ENCODE data around the gene CCM2. TPM values are rescaled to one million over a fixed set of nuclear protein-coding genes. Genes with fewer than 3 reads are reported as not detected.

The CCM2 gene
- polyA plus RNA-seq (2012; ENCODE audit: missing spikeins): 37.2 TPM

- FAIRE-seq (no peak), DNase-seq (ENCODE audit: insufficient read length) (no peak)
- TF ChIP-seq POLR2AphosphoS5 (IDR thresholded peaks at IDR 0.05; ENCODE audit: low read depth, low read length): no peak
- no peak; the same call in 1 of the 2 replicates for TF ChIP-seq POLR2A (IDR thresholded peaks at IDR 0.05; ENCODE audit: low read depth, low read length)
- no peak for TF ChIP-seq TAF1 (IDR thresholded peaks at IDR 0.05; ENCODE audit: borderline replicate concordance, low read depth, low read length)
Measured at GRCh38 chr7:45000093-45001032, at the start of gene CCM2. TSS of gene CCM2 (plus strand) at chr7:45000201. CDS start at chr7:45000334, 133 bp downstream.

GRCh38 chr7:44953156-44953555, 46.8 kb upstream of the CCM2 start:
- TF ChIP-seq POLR2A (IDR thresholded peaks at IDR 0.05; ENCODE audit: low read depth, low read length) (no peak), POLR2AphosphoS5 (IDR thresholded peaks at IDR 0.05; ENCODE audit: low read depth, low read length) (no peak), TAF1 (IDR thresholded peaks at IDR 0.05; ENCODE audit: borderline replicate concordance, low read depth, low read length) (no peak)
- no peak for FAIRE-seq
- no peak for DNase-seq (ENCODE audit: insufficient read length)

- FAIRE-seq: no peak
Measured at GRCh38 chr7:44955733-44956132, 44.3 kb upstream of the CCM2 start.

GRCh38 chr7:44956157-44956766, 43.7 kb upstream of the CCM2 start:
- no peak for DNase-seq (ENCODE audit: insufficient read length)
- TF ChIP-seq TAF1 (IDR thresholded peaks at IDR 0.05; ENCODE audit: borderline replicate concordance, low read depth, low read length) (no peak), POLR2AphosphoS5 (IDR thresholded peaks at IDR 0.05; ENCODE audit: low read depth, low read length) (peak; percentile 24; the same call in 1 of the 2 replicates)
- no peak for FAIRE-seq

More at GRCh38 chr7:44955733-44956132, 44.3 kb upstream of the CCM2 start:
- no peak for DNase-seq (ENCODE audit: insufficient read length)
- no peak for TF ChIP-seq POLR2AphosphoS5 (IDR thresholded peaks at IDR 0.05; ENCODE audit: low read depth, low read length)
- TF ChIP-seq POLR2A (IDR thresholded peaks at IDR 0.05; ENCODE audit: low read depth, low read length): no peak
- TF ChIP-seq TAF1 (IDR thresholded peaks at IDR 0.05; ENCODE audit: borderline replicate concordance, low read depth, low read length): no peak

- FAIRE-seq (peak; percentile 61), DNase-seq (ENCODE audit: insufficient read length) (no peak)
- no peak for TF ChIP-seq POLR2A (IDR thresholded peaks at IDR 0.05; ENCODE audit: low read depth, low read length)
- TF ChIP-seq POLR2AphosphoS5 (IDR thresholded peaks at IDR 0.05; ENCODE audit: low read depth, low read length): no peak
- TF ChIP-seq TAF1 (IDR thresholded peaks at IDR 0.05; ENCODE audit: borderline replicate concordance, low read depth, low read length): no peak
Measured at GRCh38 chr7:44958645-44959344, 41.2 kb upstream of the CCM2 start.

- peak; percentile 36 for FAIRE-seq
- DNase-seq (ENCODE audit: insufficient read length): no peak
- TF ChIP-seq TAF1 (IDR thresholded peaks at IDR 0.05; ENCODE audit: borderline replicate concordance, low read depth, low read length) (no peak), POLR2A (IDR thresholded peaks at IDR 0.05; ENCODE audit: low read depth, low read length) (peak; percentile 68), POLR2AphosphoS5 (IDR thresholded peaks at IDR 0.05; ENCODE audit: low read depth, low read length) (peak; percentile 90)
Measured at GRCh38 chr7:44959433-44959951, 40.5 kb upstream of the CCM2 start.

- FAIRE-seq: no peak
- no peak for TF ChIP-seq POLR2A (IDR thresholded peaks at IDR 0.05; ENCODE audit: low read depth, low read length)
- no peak for TF ChIP-seq POLR2AphosphoS5 (IDR thresholded peaks at IDR 0.05; ENCODE audit: low read depth, low read length)
- no peak for TF ChIP-seq TAF1 (IDR thresholded peaks at IDR 0.05; ENCODE audit: borderline replicate concordance, low read depth, low read length)
- DNase-seq (ENCODE audit: insufficient read length): no peak
Measured at GRCh38 chr7:44960011-44960580, 39.9 kb upstream of the CCM2 start.

GRCh38 chr7:44961844-44962482, 38.0 kb upstream of the CCM2 start:
- no peak for TF ChIP-seq TAF1 (IDR thresholded peaks at IDR 0.05; ENCODE audit: borderline replicate concordance, low read depth, low read length)
- peak; percentile 76 for TF ChIP-seq POLR2A (IDR thresholded peaks at IDR 0.05; ENCODE audit: low read depth, low read length)
- TF ChIP-seq POLR2AphosphoS5 (IDR thresholded peaks at IDR 0.05; ENCODE audit: low read depth, low read length): peak; percentile 92
- no peak for FAIRE-seq
- no peak for DNase-seq (ENCODE audit: insufficient read length)

GRCh38 chr7:44962483-44963251, 37.3 kb upstream of the CCM2 start:
- DNase-seq (ENCODE audit: insufficient read length) (no peak), FAIRE-seq (no peak)
- no peak; the same call in 1 of the 2 replicates for TF ChIP-seq POLR2A (IDR thresholded peaks at IDR 0.05; ENCODE audit: low read depth, low read length)
- no peak for TF ChIP-seq TAF1 (IDR thresholded peaks at IDR 0.05; ENCODE audit: borderline replicate concordance, low read depth, low read length)
- no peak; the same call in 1 of the 2 replicates for TF ChIP-seq POLR2AphosphoS5 (IDR thresholded peaks at IDR 0.05; ENCODE audit: low read depth, low read length)
